NCI-H774 (cell line): ENCODE results near the gene ME3.
A peak's percentile ranks its signal among the peaks of the same experiment; 100 is the strongest.
"Not testable (repeated sequence)": the region's sequence is repeated elsewhere in the genome, so short reads cannot be mapped to it uniquely, and the experiment has no call there.

Experiments used
- DNase-seq: peaks from one replicate; lab custom pipeline; 2025; lab: John Stamatoyannopoulos, UW

Gene ME3

DNA sequence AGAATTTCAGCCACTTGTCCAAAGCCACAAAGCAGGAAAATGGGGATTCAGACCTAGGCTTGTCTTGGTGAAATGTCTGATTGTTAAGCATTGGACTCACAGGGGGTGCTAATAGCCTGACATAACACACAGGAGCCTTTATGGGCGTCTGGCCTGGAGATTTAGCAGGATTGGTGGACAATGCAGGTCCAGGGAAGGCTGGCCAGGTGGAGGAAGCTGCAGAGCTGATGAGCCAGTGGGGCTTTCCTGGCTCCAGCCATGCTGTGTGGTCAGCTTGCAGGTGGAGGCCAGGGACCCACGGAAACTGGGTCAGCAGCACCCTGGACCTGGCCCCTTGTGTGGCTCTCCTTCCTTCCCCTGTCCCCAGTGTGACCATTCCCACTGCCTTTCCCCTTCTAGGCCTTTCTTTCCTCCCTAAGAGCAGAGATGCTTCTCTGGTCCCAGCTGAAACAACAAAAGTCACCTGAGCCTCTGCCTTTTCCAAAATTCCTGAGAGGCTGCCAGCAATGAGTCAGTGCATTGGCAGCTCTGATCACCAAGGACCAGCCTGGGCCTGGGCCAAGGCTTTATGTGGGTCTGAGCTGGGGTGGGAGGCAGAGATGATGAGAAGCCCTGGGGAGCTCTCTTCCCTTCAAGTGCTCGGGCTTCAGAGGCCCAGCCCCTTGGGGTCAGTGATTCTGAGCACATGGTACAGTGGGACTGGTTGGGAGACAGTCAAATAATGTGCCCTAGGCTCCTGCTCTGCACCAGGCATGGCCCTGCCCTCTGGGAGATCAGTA is 212.5 kb downstream of the ME3 start:
- no peak for DNase-seq

DNA sequence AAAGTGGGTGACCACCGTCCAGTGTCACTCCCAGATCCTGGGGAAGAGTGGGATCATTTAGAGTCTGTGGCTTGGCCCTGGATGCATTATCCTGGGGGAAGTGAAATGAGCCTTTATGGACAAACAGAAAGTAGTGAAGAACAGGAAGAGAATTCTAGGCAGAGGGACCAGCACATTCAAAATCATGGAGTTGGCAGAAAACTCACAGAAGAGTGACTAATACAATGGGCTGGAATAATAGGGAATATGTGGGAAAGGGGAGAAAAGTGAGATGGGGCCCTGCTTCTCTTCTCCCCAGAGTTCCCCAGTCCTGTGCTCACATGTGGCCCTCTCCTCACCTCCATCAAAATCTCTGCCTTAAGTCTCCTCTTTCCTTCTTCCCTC is 213.4 kb downstream of the ME3 start:
- DNase-seq = no peak

GRCh38 chr11:86458294-86459001 is 214.0 kb downstream of the ME3 start:
- DNase-seq = no peak

DNA sequence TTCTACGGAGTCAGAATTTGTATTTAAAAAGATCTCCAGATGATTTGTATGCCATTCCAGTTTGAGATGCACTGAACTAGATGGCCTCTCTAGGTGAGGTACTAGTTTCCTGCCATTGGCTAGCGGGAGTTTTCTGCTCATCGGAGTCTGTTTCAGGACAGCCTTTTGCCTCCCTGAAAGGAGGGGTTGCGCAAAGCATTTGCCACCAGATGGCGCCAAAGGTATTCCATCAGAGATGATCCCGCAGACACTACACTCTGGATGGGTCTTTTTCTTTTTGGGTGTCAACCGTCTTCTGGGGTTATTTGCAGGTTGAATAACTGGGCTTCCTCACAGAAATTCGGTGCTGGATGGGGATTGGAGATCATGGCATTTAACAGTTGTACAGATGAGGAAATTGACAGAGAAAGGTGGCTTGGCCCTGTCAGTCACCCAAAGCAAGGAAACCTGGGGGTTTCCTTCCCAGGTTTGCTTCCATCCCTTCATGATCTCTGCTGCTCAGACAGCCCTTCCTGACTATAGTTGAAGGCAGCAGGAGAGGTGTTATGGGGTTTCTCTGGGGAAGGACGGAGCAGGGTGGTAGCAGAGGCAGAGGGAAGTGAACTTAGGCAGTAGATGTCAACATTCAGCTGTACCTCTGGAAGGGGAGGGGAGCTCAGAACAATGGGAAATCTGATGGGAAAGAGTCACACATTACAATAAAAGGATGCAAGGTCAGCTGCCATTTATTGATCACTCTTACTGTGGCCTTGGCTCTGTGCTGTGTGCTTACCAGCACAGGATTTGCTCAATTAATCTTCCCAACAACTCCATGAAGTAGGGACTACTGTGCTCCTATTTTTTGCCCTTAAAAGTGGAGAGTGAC is 216.1 kb downstream of the ME3 start:
- DNase-seq = peak; percentile 70

DNA sequence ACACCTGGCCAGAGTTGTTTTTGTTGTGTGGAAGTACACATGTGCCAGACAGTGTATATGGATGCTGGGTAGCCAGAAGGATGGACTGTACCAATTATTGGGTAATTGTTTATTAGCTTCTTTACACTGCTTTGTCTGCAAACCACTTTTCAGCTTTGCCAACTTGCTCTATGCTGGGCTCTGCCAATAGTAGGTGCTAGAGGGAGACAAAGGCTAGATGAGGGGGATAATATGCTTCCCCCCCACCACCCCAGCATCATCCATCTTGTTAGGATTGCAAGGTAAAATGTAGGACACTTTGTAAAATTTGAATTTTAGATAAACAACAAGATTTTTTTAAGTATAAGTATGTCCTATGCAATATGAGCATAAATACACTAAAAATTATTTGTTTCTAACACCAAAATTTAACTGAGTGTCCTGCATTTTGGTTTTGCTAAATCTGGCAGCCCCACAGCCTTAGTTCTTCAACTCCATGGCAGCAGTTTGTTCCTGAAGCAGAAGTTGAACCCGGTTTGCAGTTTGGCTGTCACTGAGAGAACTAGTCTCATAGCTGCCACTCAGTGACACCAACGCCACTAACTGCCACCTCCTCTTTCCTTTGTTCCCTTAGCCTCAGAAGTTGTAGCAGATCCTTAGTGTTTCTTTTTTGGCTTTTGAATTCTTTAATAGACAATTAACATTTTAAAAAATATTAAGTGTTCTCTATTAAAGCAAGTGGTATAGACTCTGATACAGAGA is 219.0 kb downstream of the ME3 start:
- no peak for DNase-seq

- DNase-seq = no peak
Observed at GRCh38 chr11:86449993-86450629, 222.3 kb downstream of the ME3 start.

DNA sequence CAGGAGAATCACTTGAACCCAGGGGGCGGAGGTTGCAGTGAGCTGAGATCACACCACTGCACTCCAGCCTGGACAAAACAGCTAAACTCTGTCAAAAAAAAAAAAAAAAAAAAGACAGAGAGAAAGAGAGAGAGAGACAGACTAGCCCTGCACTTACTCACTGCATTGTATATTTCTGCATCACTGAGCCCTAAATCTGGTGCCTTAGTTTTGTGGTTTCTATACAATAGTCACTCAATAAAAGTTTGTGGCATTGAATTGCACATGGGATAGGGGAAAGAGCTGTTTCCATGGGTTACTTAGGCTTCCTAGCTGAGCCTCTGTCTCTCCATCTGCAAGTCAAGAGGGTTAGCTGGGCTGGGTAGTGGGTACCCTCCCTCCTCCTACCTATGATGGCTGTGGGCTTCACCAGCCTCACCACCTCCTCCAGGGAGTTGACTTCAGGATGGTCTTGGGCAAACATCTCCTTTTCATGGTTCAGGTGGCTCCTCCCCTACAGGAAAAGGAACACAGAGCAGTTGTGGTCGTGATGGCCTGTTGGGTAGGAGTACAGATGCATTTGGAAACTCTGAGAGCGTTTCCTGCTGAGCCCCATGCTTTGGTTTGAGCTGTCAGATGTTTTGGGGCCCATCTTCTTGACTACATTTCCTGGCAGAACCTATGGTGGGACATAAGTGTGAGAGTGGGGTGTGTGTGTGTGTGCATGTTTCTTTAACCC is 224.5 kb downstream of the ME3 start:
- DNase-seq = no peak

DNA sequence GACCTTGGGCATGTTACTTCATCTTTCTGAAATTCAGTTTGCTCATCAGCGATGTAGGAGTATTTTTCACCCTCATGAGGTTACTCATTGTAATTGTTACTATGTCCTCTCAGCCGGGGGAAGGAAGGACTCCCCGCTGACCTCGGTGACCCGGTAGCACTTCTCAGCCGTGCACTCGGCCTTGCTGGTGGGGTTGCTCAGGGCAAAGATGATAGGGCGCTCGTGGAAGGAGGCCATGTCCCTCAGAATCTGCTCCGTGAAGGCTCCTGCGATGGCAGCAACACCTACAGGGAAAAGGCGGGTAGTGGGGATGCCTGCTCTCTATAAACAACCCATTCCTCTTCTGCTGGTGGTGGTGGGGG is 225.5 kb downstream of the ME3 start:
- no peak for DNase-seq

DNA sequence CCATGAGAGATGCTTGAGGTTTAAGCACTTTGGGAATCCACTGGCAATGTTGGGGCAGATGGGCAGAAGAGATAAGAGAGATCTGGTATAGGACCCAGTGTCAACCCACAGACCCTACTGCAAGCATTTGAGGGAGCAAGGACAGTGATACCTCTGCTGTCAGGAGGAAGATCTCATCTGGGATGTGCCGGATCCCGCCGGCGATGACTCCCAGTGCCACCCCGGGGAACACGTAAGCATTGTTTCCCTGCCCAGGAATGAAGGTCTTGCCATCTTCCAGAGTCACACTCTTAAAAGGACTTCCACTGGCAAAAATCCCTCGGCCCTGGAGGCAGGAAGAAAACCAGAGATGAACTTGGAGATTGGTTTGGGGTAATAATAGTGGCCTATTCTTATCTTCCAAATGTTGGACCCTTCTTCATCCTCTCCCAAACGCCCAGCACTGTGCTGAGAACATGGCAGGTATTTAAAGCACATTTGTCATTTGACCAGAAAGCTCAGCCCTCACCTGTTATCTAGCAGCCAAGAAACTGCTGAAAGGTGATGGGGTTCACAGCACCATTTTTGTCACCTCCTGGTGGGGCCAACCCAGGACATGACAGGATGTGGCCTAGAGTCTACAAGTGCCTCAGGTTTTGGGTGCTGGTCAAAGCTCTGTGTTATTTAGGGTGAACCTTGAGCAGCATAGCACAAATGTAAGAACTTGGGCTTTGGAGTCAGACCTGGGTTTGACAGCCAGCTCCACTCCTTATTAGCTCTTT is 226.1 kb downstream of the ME3 start:
- no peak for DNase-seq

- no peak for DNase-seq
Observed at GRCh38 chr11:86444981-86445380, 227.4 kb downstream of the ME3 start.

DNA sequence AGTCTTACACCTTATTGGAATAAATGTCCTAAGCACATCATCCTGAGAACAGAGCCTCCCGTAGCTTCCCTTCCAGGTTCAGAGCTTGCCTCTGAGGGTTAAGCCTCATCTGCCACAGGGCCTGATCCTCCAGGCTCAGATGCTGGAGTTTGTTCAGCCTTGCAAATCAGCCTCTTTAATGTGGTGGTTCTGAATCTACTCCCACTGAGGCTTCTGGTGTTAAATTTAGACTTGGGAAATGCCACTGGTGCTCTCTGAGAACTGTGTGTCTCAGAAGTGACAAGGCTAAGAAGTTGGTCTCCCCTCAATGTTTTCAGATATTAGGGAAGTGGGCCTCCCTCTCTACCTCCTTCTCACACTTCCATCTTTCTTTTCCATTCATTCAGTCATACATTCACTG is 229.0 kb downstream of the ME3 start:
- DNase-seq = no peak

DNA sequence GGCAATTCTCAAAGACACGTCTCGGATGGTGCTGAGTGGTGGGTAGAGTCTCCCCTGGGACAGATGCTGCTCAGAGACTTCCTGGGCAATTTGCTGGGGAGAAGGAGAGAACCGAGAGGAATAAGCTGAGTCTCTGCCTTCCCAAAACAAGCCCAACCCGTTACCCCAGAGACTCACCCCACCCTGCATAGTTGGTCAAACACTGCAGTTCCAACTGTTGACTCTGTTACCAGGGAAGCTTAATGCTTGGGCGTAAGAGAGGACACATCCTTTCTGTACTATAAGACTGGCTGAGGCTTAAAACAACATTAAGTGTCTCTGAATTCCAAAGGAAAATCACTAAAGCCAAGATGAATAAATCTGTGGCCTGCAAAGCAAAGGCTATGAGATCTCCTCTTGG is 229.6 kb downstream of the ME3 start:
- DNase-seq = no peak

GRCh38 chr11:86442420-86442819 is 230.0 kb downstream of the ME3 start:
- no peak for DNase-seq

DNA sequence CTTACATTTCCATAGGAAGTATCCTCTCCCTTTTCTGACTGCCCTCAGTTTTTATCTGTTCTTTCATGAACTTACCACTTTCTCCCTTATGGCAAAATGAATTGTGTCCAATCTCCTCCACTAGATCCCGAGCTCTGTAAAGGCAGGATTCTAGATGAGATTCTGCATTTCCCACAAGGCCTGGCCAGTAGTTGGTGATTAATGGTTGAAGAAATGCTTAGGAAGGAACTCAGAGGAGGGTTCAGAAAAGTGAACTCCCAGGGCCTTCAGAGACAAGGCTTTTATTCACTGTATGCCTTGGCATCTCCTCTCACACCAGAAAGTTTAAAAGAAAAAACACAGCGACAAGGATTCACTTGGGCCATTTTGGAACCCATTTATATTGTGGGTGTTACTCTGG is 231.6 kb downstream of the ME3 start:
- DNase-seq = no peak

- no peak for DNase-seq
Observed at GRCh38 chr11:86440305-86440716, 232.1 kb downstream of the ME3 start.

GRCh38 chr11:86438685-86439084 is 233.7 kb downstream of the ME3 start:
- DNase-seq = no peak

GRCh38 chr11:86435711-86436110 is 236.7 kb downstream of the ME3 start:
- no peak for DNase-seq

GRCh38 chr11:86433361-86434095 is 238.9 kb downstream of the ME3 start:
- not testable (repeated sequence) for DNase-seq

- DNase-seq = no peak
Observed at GRCh38 chr11:86431258-86431657, 241.2 kb downstream of the ME3 start.
